ENCODE results near the gene YARS1.

- no peak for TF ChIP-seq CTCF (IDR thresholded peaks at IDR 0.05 in 4 of 5, conservative IDR thresholded peaks at IDR 0.05 in 1 of 5)
- TF ChIP-seq POLR2A (IDR thresholded peaks at IDR 0.05): no peak
Observed at GRCh38 chr1:32725615-32725982, 91.6 kb downstream of the YARS1 start.
